Measurements from ENCODE around the gene CNNM1.

CNNM1 gene

GRCh38 chr10:99443500-99443899, 114.3 kb downstream of the CNNM1 start:
- FAIRE-seq (no peak), DNase-seq (ENCODE audit: insufficient read length, low spot score) (no peak)

Data from GM19239 (cell line).